ENCODE measurements around the gene SIX5. TPM values are rescaled to one million over a fixed set of nuclear protein-coding genes. Genes with fewer than 3 reads are reported as not detected.

SIX5 gene
- total RNA-seq, 1 experiment from 2014 or later, result 26.0 TPM

DNA sequence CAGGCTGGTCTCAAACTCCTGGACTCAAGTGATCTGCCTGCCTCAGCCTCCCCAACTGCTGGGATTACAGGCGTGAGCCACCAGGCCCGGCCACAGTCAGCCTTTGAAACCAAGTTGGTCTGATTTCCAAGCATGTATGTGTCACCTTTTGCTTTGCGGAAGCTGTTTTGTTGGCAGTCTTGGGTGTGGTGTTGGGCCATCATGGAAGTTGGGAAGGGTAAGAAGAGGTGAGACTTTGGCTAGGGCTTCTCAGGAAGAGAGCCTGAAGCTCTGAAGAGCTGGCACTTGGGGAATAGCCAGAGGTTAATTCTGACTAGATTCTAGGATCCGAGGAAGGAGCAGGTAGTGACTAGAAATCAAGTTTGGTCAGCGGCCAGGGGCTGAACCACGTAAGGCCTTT is 43.2 kb upstream of the SIX5 start:
- TF ChIP-seq ZNF532 (CRISPR knock-in tag; IDR thresholded peaks at IDR 0.05; ENCODE audit: borderline replicate concordance), result no peak
- TF ChIP-seq HMGXB4 (CRISPR knock-in tag; IDR thresholded peaks at IDR 0.05), result no peak
- DNase-seq (ENCODE audit: low spot score) (no peak), ATAC-seq (no peak)
- H3K27me3 Mint-ChIP-seq (ENCODE audit: low read depth), result peaks cover 3% of the 10 kb centered on the region
- POLR2A ChIA-PET, result interaction anchor here (1.0 kb wide), 1 partner anchor 43 kb away, joined by 3 read pairs; the partner anchor contains the start of gene SIX5
- no peak overlapping the region for H3K4me3 Mint-ChIP-seq
- CTCF ChIA-PET, result interaction anchor here (0.5 to 6.6 kb wide), 3 partner anchors 10 to 528 kb away, joined by 3 to 133 read pairs (median 11); partner anchors contain the start of gene SIX5
- H3K4me1 Mint-ChIP-seq, result peaks cover 20% of the 10 kb centered on the region
- H3K27ac Mint-ChIP-seq, result peak overlapping the region; percentile 82
- H3K9me3 Mint-ChIP-seq, result no peaks in the 10 kb centered on the region
- H3K36me3 Mint-ChIP-seq, result no peaks in the 10 kb centered on the region; the same call in 1 of the 2 replicates

- ATAC-seq, result peak; percentile 55; the same call in 1 of the 2 replicates
- peak; percentile 86 for TF ChIP-seq ZNF121 (CRISPR knock-in tag; IDR thresholded peaks at IDR 0.05)
- TF ChIP-seq MAX (CRISPR knock-in tag; IDR thresholded peaks at IDR 0.05), result no peak
- Mint-ChIP-seq H3K27me3 (ENCODE audit: low read depth) (peaks cover 19% of the 10 kb centered on the region), H3K4me3 (no peak overlapping the region), H3K27ac (peak overlapping the region; percentile 66), H3K9me3 (no peaks in the 10 kb centered on the region), H3K4me1 (peaks cover 19% of the 10 kb centered on the region), H3K36me3 (no peaks in the 10 kb centered on the region; the same call in 1 of the 2 replicates)
- DNase-seq (ENCODE audit: low spot score), result no peak
- ChIA-PET CTCF (interaction anchor here (2.9 kb wide), 1 partner anchor 10 kb away, joined by 17 read pairs; no protein-coding TSS in a partner anchor), POLR2A (no interaction called here)
Measured at GRCh38 chr19:45809643-45810159, 40.6 kb upstream of the SIX5 start.

DNA sequence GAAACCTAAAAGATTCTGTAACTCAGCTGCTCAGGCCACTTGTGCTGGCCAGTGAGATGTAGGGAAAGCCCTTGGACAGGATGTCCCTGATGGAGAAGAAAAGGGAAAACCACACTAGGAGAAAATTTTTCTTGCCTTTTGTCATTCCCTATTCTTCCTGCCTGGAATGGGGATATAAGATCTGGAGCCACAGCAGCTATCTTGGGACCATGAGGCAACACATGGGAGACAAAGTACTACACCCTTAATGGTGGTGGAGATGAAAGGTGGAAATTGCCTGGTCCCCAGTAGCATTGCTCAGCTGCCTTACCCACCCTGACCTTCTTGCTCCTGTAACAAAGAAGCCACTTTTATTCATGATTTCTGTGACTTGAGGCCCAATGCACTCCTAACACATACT is 36.7 kb upstream of the SIX5 start:
- H3K4me1 Mint-ChIP-seq, result peaks cover 14% of the 10 kb centered on the region
- DNase-seq (ENCODE audit: low spot score), result no peak
- H3K9me3 Mint-ChIP-seq, result no peaks in the 10 kb centered on the region
- ChIA-PET CTCF (interaction anchor here (0.6 to 7.4 kb wide), 5 partner anchors 9 to 395 kb away, joined by 3 to 133 read pairs (median 4); partner anchors contain the start of genes DMWD and RSPH6A), POLR2A (interaction anchor here (1.2 kb wide), 1 partner anchor 13 kb away, joined by 5 read pairs; the partner anchor contains the start of gene DMWD)
- peaks cover 37% of the 10 kb centered on the region for H3K27me3 Mint-ChIP-seq (ENCODE audit: low read depth)
- H3K4me3 Mint-ChIP-seq, result no peak overlapping the region
- TF ChIP-seq MAX (CRISPR knock-in tag; IDR thresholded peaks at IDR 0.05) (no peak), GTF2I (CRISPR knock-in tag; conservative IDR thresholded peaks at IDR 0.05) (peak; percentile 95)
- no peak overlapping the region for H3K27ac Mint-ChIP-seq
- H3K36me3 Mint-ChIP-seq, result no peaks in the 10 kb centered on the region
- ATAC-seq, result no peak

DNA sequence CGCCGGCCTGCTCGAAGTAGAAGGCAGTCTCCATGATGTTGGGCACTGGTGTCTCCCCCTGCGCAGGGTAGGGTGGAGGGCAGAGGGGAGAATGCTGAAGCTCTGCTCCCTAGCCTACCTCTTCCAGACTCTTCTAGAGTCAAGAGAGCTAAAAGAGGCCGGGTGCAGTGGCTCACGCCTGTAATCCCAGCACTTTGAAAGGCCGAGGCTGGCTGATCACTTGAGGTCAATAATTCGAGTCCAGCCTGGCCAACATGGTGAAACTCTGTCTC is 35.8 kb upstream of the SIX5 start:
- Mint-ChIP-seq H3K4me1 (peaks cover 11% of the 10 kb centered on the region), H3K36me3 (no peaks in the 10 kb centered on the region), H3K9me3 (no peaks in the 10 kb centered on the region), H3K27me3 (ENCODE audit: low read depth) (peaks cover 39% of the 10 kb centered on the region), H3K27ac (no peak overlapping the region), H3K4me3 (no peak overlapping the region)
- POLR2A ChIA-PET, result interaction anchor here (1.2 kb wide), 1 partner anchor 12 kb away, joined by 5 read pairs; the partner anchor contains the start of gene DMWD
- CTCF ChIA-PET, result interaction anchor here (0.5 to 7.4 kb wide), 7 partner anchors 10 to 831 kb away, joined by 3 to 133 read pairs (median 5); partner anchors contain the start of genes DMPK, GNG8 and RSPH6A
- ATAC-seq (no peak), DNase-seq (ENCODE audit: low spot score) (no peak)
- TF ChIP-seq, protein P1, sequence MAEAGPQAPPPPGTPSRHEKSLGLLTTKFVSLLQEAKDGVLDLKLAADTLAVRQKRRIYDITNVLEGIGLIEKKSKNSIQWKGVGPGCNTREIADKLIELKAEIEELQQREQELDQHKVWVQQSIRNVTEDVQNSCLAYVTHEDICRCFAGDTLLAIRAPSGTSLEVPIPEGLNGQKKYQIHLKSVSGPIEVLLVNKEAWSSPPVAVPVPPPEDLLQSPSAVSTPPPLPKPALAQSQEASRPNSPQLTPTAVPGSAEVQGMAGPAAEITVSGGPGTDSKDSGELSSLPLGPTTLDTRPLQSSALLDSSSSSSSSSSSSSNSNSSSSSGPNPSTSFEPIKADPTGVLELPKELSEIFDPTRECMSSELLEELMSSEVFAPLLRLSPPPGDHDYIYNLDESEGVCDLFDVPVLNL (CRISPR knock-in tag; IDR thresholded peaks at IDR 0.05; ENCODE audit: borderline replicate concordance, low read depth), result no peak
- TF ChIP-seq ARID4B (CRISPR knock-in tag; IDR thresholded peaks at IDR 0.05; ENCODE audit: borderline replicate concordance) (no peak), ZNF512 (CRISPR knock-in tag; IDR thresholded peaks at IDR 0.05; ENCODE audit: borderline replicate concordance) (no peak)

All from WTC11 (cell line).